BJ (cell line): Measurements from ENCODE around the gene CRIP3. TPM values are rescaled to one million over a fixed set of nuclear protein-coding genes. Genes with fewer than 3 reads are reported as not detected.

Source experiments
- CTCF ChIA-PET: fragments of 350-600 bp; formaldehyde crosslinking; extraction: SDS; loops from one replicate; lab custom pipeline; 2021; ENCODE audit warnings: antibody characterized with exemption, inconsistent platforms; lab: Yijun Ruan, JAX
- POLR2A ChIA-PET: fragments of 300-600 bp; sonication (Branson Sonifier 250); formaldehyde crosslinking; extraction: SDS; loops from one replicate; lab custom pipeline; 2021; ENCODE audit warnings: antibody characterized with exemption; lab: Charles Lee
- DNase-seq: peaks from one replicate; pipeline ENCODE4 v3.0.0-alpha.2; 2011; ENCODE audit warnings: low read depth
- H3K27me3 ChIP-seq: 2 replicates; pipeline ENCODE4 v1.6.0; 2011; ENCODE audit warnings: low read length; ENCODE audit not compliant: control insufficient read depth, insufficient read depth
- H3K36me3 ChIP-seq: 2 replicates; pipeline ENCODE4 v1.5.1; 2011; ENCODE audit warnings: low read length; ENCODE audit not compliant: control insufficient read depth, insufficient read depth
- H3K4me3 ChIP-seq: 2 replicates; pipeline ENCODE4 v1.5.1; 2011; ENCODE audit warnings: low read depth, mild to moderate bottlenecking, control low read depth, low read length
- polyA plus RNA-seq: library from polyadenylated mRNA; depleted of rRNA; stranded (reverse); fragments of >200 nt; gene quantifications from 2 replicates; pipeline ENCODE4 v1.2.3, GENCODE V29; 2011
- TF ChIP-seq, protein P1 (sequence below): IDR thresholded peaks from 2 replicates; pipeline ENCODE4 v1.5.1; 2011; ENCODE audit warnings: low read depth, mild to moderate bottlenecking, control low read depth, inconsistent platforms, low read length, moderate library complexity; ENCODE audit not compliant: insufficient read depth

CRIP3 gene
- polyA plus RNA-seq, 1 experiment, result not detected

DNA sequence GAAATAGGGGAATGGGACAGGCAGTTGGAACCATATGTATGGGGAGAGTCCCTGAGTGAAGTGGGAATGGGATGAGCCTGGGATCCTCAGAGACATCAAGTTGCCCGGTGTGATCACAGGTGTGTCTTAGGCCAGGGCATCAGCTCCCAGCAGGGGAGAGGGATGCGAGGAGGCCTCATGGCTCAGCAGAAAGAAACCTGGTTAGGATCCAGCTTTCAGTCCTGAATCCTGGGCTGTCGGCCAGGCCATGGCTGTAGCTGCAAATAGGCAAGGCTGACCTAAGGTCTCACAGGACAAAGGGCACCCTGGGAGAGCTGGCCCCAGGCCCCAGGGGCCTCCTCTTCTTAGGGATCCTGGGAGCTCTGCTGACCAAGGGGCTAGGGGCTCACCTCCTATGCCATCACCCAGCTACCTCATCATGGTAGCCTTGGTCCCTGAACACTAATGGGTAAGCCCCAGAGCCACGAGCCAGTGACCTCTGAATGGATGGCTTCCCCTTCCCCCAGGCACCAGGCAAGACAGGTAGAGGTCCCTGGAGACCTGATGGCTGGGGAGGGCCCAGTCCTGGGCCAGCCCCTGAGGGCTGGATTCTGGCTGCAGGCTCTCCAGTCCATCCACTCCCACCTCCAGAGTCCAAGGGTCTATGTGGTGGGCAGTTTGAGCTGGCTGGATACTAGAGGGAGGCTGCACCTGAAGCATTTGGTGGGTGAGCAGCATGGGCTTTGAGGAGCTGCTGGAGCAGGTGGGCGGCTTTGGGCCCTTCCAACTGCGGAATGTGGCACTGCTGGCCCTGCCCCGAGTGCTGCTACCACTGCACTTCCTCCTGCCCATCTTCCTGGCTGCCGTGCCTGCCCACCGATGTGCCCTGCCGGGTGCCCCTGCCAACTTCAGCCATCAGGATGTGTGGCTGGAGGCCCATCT, 10.7 kb downstream of the CRIP3 start, which contains the start of gene SLC22A7:
Gene SLC22A7, plus strand, starts transcription at position 617 of the 921 bp plus-strand sequence. Its CDS starts 99 bp downstream, at position 716.
- TF ChIP-seq, protein P1, sequence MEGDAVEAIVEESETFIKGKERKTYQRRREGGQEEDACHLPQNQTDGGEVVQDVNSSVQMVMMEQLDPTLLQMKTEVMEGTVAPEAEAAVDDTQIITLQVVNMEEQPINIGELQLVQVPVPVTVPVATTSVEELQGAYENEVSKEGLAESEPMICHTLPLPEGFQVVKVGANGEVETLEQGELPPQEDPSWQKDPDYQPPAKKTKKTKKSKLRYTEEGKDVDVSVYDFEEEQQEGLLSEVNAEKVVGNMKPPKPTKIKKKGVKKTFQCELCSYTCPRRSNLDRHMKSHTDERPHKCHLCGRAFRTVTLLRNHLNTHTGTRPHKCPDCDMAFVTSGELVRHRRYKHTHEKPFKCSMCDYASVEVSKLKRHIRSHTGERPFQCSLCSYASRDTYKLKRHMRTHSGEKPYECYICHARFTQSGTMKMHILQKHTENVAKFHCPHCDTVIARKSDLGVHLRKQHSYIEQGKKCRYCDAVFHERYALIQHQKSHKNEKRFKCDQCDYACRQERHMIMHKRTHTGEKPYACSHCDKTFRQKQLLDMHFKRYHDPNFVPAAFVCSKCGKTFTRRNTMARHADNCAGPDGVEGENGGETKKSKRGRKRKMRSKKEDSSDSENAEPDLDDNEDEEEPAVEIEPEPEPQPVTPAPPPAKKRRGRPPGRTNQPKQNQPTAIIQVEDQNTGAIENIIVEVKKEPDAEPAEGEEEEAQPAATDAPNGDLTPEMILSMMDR, result no peak
- Histone ChIP-seq H3K4me3 (no peak within 1 kb of the TSS), H3K36me3 (no peaks in the 10 kb centered on the region), H3K27me3 (peaks cover 23% of the 10 kb centered on the region)
- DNase-seq, result no peak
- CTCF ChIA-PET, result interaction anchor here (0.9 to 2.0 kb wide), 2 partner anchors 9 to 17 kb away, joined by 4 to 7 read pairs; no protein-coding TSS in a partner anchor
- POLR2A ChIA-PET, result no interaction called here

DNA sequence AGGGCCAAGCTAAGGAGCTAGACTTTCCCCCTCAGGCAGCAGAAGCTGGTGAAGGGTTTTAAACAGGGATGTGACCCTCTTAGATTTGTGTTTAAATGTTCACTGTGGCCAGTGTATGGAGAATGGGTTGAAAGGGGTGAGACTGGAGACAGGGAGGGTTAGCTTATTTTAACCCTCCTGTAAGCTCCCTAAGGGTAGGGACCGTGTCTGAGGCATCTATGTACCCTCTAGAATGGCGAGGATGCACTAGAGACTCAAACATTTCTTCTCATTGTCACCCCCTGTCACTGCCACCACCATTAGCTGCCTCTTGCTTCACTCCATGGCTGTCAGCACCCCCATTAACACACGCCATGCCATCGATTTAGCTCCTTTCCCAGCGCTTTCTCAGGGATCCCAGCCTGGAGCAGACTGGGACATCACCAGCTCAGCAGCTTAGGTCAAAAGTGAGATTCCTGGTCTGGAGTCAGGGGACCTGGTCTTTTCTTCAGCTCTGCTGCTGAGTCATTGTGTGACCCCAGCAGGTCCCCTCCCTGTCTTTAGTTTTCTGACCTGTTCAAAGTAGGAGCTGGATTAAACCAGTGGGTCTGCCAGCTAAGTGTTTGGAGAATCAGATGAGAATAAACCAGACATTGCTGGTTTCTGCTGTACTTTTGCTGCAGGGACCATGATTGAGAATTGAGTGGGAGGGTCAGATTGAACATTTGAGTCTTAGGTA, 11.7 kb downstream of the CRIP3 start:
- no peak for DNase-seq
- POLR2A ChIA-PET, result interaction anchor here (0.5 kb wide), 1 partner anchor 262 kb away, joined by 4 read pairs; no protein-coding TSS in a partner anchor
- CTCF ChIA-PET, result interaction anchor here (0.5 to 2.0 kb wide), 6 partner anchors 10 to 369 kb away, joined by 3 to 7 read pairs (median 4); no protein-coding TSS in a partner anchor
- TF ChIP-seq, protein P1, result no peak
- Histone ChIP-seq H3K4me3 (no peak overlapping the region), H3K36me3 (no peaks in the 10 kb centered on the region), H3K27me3 (peaks cover 25% of the 10 kb centered on the region)

DNA sequence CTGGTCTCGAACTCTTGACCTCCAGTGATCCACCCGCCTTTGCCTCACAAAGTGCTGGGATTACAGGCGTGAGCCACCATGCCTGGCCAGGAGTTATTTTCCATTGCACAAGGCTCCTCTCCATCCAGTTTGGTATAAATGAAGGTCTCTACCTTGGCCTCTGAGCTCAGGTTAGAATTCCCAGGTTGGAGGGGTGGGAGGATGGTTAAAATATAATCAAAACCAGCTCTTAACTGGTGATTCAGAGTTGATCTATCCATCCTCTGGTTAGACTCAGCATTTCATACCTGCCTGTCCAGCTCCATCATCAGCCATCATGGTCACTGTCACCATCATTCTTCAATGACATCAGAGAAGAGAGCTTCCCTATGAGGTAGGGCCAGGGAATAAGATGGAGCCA, 13.2 kb downstream of the CRIP3 start:
- POLR2A ChIA-PET, result no interaction called here
- TF ChIP-seq, protein P1, result no peak
- Histone ChIP-seq H3K36me3 (no peaks in the 10 kb centered on the region), H3K4me3 (no peak overlapping the region), H3K27me3 (peaks cover 22% of the 10 kb centered on the region)
- DNase-seq, result no peak
- CTCF ChIA-PET, result interaction anchor here (1.1 kb wide), 1 partner anchor 32 kb away, joined by 3 read pairs; no protein-coding TSS in a partner anchor

DNA sequence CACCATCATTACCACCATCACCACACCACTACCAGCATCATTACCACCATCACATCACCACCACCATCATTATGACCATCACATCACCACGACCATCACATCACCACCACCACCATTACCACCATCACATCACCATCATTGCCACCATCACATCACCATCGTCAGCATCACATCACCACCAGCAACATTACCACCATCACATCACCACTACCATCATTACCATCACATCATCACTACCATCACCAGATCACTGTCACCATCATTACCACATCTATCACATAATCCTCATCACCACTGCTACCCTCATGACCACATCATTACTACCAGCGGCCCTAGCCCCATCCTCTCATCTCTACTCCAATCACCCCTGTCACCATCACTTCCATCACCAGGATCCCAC, 14.1 kb downstream of the CRIP3 start:
- POLR2A ChIA-PET, result no interaction called here
- no peak overlapping the region for H3K4me3 ChIP-seq
- TF ChIP-seq, protein P1, result no peak
- no peaks in the 10 kb centered on the region for H3K36me3 ChIP-seq
- no peak for DNase-seq
- H3K27me3 ChIP-seq, result peaks cover 18% of the 10 kb centered on the region
- CTCF ChIA-PET, result no interaction called here

DNA sequence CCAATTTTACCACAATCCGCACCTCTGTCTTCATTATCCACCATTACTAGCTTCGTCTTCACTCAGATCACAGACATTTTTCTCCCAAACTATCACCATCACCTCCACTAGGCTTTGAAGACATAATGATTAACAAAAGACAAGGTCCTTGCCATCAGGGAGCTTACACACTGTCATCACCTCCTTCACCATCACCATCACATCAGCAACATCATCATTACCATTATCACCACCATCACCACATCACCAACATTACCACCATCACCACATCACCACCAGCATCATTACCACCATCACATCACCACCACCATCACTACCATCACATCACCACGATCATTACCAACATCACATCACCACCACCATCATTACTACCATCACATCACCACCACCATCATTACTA, 14.9 kb downstream of the CRIP3 start:
- no peak overlapping the region for H3K4me3 ChIP-seq
- no peaks in the 10 kb centered on the region for H3K36me3 ChIP-seq
- TF ChIP-seq, protein P1, result no peak
- ChIA-PET POLR2A (no interaction called here), CTCF (no interaction called here)
- no peak for DNase-seq
- peaks cover 16% of the 10 kb centered on the region for H3K27me3 ChIP-seq
